Sigmoid colon (tissue), 4 donors: Measurements from ENCODE around the gene ST6GALNAC4.

Experiments used
- EP300 ChIP-seq, 4 donors: sonication (generic); formaldehyde crosslinking; IDR thresholded peaks; one replicate each; pipeline ENCODE4 v1.6.1; 2017; ENCODE audit warnings: antibody characterized with exemption in 4 of 4
- POLR2A ChIP-seq, 2 donors: fragments of 450-650 bp; IDR thresholded peaks; one replicate each; pipeline ENCODE4 v1.6.1; 2016; ENCODE audit warnings: antibody characterized with exemption in 2 of 2, mild to moderate bottlenecking in 2 of 2, moderate library complexity in 2 of 2
- POLR2AphosphoS5 ChIP-seq, 4 donors: sonication (generic); formaldehyde crosslinking; IDR thresholded peaks; one replicate each; pipeline ENCODE4 v1.6.1; 2017; ENCODE audit warnings: antibody characterized with exemption in 4 of 4
- TF ChIP-seq, protein P1 (sequence below), 4 experiments: fragments of 450-650 bp in 3 of 4; fragments of 200-600 bp in 1 of 4; IDR thresholded peaks; one replicate each; pipeline ENCODE4 v1.5.1; 2016 to 2019; ENCODE audit warnings: antibody characterized with exemption in 4 of 4, mild to moderate bottlenecking in 3 of 4, moderate library complexity in 2 of 4

DNA sequence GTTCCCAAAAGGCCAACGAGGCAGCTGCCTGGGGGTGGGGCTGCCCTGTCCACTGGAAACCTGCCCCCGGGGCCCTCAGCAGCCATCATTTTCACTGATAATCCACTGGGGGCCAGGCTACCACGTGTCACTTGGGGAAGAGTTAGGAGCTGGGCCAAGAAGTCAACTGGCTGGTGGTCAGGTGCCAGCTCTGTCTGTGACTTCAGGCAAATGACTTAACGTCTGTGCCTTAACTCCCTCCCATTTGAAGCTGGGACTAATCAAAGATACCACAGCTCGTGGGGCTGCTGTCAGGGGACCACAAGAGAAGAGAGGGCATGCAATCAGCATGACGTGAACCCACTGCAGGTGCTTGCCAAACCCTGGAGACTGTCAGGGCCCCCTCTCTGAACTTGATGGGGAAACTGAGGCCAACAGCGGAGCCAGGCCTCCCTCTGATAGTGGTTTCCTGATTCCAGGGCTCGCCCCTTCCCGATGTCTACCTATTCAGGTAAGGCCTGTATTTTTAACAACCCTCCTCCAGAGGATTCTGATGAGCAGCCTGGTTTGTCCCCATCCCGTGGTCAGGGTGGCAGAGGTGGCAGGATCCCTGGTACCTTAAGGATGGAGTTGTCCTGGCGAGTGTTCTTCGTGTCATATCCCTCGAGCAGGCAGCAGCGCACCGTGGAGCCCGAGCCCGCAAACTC lies 33.1 kb upstream of the ST6GALNAC4 start:
- TF ChIP-seq POLR2AphosphoS5 (IDR thresholded peaks at IDR 0.05): no peak
- no peak for TF ChIP-seq POLR2A (IDR thresholded peaks at IDR 0.05)
- TF ChIP-seq, protein P1, sequence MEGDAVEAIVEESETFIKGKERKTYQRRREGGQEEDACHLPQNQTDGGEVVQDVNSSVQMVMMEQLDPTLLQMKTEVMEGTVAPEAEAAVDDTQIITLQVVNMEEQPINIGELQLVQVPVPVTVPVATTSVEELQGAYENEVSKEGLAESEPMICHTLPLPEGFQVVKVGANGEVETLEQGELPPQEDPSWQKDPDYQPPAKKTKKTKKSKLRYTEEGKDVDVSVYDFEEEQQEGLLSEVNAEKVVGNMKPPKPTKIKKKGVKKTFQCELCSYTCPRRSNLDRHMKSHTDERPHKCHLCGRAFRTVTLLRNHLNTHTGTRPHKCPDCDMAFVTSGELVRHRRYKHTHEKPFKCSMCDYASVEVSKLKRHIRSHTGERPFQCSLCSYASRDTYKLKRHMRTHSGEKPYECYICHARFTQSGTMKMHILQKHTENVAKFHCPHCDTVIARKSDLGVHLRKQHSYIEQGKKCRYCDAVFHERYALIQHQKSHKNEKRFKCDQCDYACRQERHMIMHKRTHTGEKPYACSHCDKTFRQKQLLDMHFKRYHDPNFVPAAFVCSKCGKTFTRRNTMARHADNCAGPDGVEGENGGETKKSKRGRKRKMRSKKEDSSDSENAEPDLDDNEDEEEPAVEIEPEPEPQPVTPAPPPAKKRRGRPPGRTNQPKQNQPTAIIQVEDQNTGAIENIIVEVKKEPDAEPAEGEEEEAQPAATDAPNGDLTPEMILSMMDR (IDR thresholded peaks at IDR 0.05): no peak
- TF ChIP-seq EP300 (IDR thresholded peaks at IDR 0.05): no peak
